Body of pancreas (tissue), 4 donors: ENCODE measurements around the gene HTT. TPM values are rescaled to one million over a fixed set of nuclear protein-coding genes. Genes with fewer than 3 reads are reported as not detected.

Experiments used
- ATAC-seq: fragments of 150-250 bp; one replicate; pipeline ENCODE4 v1.9.1; 2016
- DNase-seq, 4 donors: peaks; one replicate each; pipeline ENCODE4 v3.0.0-alpha.2; 2019
- H3K27ac ChIP-seq, 4 donors: fragments of 200-600 bp; sonication (generic); 1 replicate in 3 of 4; 2 replicates in 1 of 4; pipeline versions ENCODE4 v1.5.1 to v1.6.1; 2016 to 2019; ENCODE audit warnings: mild to moderate bottlenecking in 1 of 4, mixed read lengths in 1 of 4, moderate library complexity in 1 of 4
- H3K27me3 ChIP-seq, 2 donors: fragments of 200-600 bp; sonication (generic); one replicate each; pipeline ENCODE4 v1.6.0; 2016; ENCODE audit warnings: mild to moderate bottlenecking in 1 of 2
- H3K36me3 ChIP-seq, 2 donors: fragments of 200-600 bp; sonication (generic); replicated peaks in 1 of 2; 2 replicates each; pipeline ENCODE4 v1.5.1; 2016; ENCODE audit warnings: low read depth in 2 of 2; ENCODE audit not compliant: insufficient read depth in 1 of 2
- H3K4me1 ChIP-seq: fragments of 200-600 bp; sonication (generic); one replicate; pipeline ENCODE4 v1.6.0; 2016
- H3K4me3 ChIP-seq, 2 donors: fragments of 200-600 bp; sonication (generic); 1 replicate in 1 of 2; 2 replicates in 1 of 2; pipeline ENCODE4 v1.5.1; 2016 to 2019
- H3K9me3 ChIP-seq, 3 donors: fragments of 200-600 bp; sonication (generic); 1 replicate in 2 of 3; 2 replicates in 1 of 3; pipeline ENCODE4 v1.5.1; 2016
- POLR2A ChIP-seq, 3 donors: fragments of 450-650 bp; IDR thresholded peaks; one replicate each; pipeline ENCODE4 v1.6.1; 2016; ENCODE audit warnings: antibody characterized with exemption in 3 of 3, mild to moderate bottlenecking in 2 of 3
- WGBS, 2 donors: methylation state at CpG; one replicate each; pipeline ENCODE4 v1.1.5; 2017; 5-methylcytosine and 5-hydroxymethylcytosine counted together
- intact Hi-C: fragments of 100-400 bp; cut with DNase I; formaldehyde crosslinking; loops from one replicate; pipeline ENCODE4 v1.15.1; 2023
- total RNA-seq, 2 donors: library from RNA; depleted of rRNA; stranded (reverse); fragments of >200 nt; gene quantifications; one replicate each; pipeline ENCODE4 v1.1.0, GENCODE V29; 2016
- TF ChIP-seq, protein P1 (sequence below), 7 experiments: fragments of 450-650 bp in 4 of 7; fragments of 200-600 bp in 3 of 7; sonication (generic) in 3 of 7; IDR thresholded peaks; one replicate each; pipeline ENCODE4 v1.5.1; 2016 to 2019; ENCODE audit warnings: antibody characterized with exemption in 7 of 7

The HTT gene
- total RNA-seq, 2 donors from 2014 or later = 40.5 to 115 TPM

DNA sequence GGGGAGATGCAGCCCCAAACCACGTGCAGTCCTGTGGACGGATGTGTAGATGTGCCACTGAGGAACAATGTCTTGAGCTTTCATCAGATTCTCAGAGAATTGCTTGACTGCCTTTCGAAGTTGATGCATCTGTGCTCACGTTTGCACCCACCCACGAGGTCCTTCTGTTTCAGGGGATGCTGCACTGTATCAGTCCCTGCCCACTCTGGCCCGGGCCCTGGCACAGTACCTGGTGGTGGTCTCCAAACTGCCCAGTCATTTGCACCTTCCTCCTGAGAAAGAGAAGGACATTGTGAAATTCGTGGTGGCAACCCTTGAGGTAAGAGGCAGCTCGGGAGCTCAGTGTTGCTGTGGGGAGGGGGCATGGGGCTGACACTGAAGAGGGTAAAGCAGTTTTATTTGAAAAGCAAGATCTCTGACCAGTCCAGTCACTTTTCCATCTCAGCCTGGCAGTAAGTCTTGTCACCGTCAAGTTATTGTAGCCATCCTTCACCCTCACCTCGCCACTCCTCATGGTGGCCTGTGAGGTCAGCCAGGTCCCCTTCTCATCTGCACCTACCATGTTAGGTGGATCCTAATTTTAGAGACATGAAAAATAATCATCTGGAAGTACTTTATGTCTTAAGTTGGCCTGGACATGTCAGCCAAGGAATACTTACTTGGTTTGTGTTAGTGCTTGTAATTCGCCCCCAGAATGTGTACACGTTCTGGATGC is 138.1 kb downstream of the HTT start:
- ATAC-seq = no peak
- Histone ChIP-seq H3K27me3 (no peaks in the 10 kb centered on the region), H3K4me1 (peaks cover 6% of the 10 kb centered on the region), H3K27ac (no peak overlapping the region), H3K4me3 (no peak overlapping the region), H3K9me3 (no peaks in the 10 kb centered on the region), H3K36me3 (peaks cover 25 to 46% of the 10 kb centered on the region in 2 donors)
- TF ChIP-seq, protein P1, sequence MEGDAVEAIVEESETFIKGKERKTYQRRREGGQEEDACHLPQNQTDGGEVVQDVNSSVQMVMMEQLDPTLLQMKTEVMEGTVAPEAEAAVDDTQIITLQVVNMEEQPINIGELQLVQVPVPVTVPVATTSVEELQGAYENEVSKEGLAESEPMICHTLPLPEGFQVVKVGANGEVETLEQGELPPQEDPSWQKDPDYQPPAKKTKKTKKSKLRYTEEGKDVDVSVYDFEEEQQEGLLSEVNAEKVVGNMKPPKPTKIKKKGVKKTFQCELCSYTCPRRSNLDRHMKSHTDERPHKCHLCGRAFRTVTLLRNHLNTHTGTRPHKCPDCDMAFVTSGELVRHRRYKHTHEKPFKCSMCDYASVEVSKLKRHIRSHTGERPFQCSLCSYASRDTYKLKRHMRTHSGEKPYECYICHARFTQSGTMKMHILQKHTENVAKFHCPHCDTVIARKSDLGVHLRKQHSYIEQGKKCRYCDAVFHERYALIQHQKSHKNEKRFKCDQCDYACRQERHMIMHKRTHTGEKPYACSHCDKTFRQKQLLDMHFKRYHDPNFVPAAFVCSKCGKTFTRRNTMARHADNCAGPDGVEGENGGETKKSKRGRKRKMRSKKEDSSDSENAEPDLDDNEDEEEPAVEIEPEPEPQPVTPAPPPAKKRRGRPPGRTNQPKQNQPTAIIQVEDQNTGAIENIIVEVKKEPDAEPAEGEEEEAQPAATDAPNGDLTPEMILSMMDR (IDR thresholded peaks at IDR 0.05) = no peak
- DNase-seq = peak in 1 of 4 donors; percentile 1
- 87 to 93% methylated on average over 8 to 12 of the region's 12 CpGs for WGBS, 2 donors
- intact Hi-C loops = no loop called here

DNA sequence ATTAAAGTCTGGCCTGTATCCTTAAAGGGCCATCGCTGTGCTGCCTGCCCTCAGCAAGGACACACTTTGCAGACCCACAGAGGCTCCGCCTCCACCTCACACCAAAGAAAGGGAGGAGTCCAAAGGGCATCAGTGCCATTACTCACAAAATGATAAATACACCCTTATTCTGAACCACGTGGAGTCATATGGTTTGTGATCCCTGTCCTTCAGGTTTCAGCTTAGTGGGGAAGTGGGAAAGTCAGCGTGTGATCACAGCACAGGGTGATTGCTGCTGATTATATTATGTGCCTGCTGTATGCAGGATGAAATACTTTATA is 138.6 kb downstream of the HTT start:
- H3K4me3 ChIP-seq = no peak overlapping the region
- H3K27ac ChIP-seq = no peak overlapping the region
- intact Hi-C loops = no loop called here
- H3K36me3 ChIP-seq = peaks cover 30 to 50% of the 10 kb centered on the region in 2 donors
- 63 to 75% methylated on average over 2 to 4 of the region's 4 CpGs for WGBS, 2 donors
- no peaks in the 10 kb centered on the region for H3K9me3 ChIP-seq
- peak in 1 of 4 donors; percentile 2 for DNase-seq
- H3K27me3 ChIP-seq = no peaks in the 10 kb centered on the region
- H3K4me1 ChIP-seq = peaks cover under 1% of the 10 kb centered on the region
- no peak for ATAC-seq
- no peak for TF ChIP-seq POLR2A (IDR thresholded peaks at IDR 0.05)
- TF ChIP-seq, protein P1 (IDR thresholded peaks at IDR 0.05) = no peak

DNA sequence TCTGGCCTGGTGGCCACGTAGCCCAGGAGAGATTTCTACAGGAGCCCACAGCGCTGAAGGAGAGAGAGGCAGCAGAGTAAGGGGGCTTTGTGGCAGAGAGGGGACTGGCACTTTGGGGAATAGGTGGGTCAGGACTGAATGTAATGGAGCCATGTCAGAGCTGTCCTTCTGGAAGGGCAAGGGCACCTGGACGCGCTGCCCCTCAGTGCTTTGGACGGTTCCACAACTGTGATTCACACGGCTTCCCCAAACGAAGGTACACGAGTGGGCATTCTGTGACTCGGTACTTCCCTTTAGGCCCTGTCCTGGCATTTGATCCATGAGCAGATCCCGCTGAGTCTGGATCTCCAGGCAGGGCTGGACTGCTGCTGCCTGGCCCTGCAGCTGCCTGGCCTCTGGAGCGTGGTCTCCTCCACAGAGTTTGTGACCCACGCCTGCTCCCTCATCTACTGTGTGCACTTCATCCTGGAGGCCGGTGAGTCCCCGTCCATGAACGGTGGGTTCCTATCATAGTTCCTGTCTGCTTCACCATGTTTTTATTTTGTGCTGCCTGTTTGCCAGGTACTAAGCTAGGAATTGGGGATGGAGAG is 139.3 kb downstream of the HTT start:
- H3K27me3 ChIP-seq = no peaks in the 10 kb centered on the region
- no peaks in the 10 kb centered on the region for H3K9me3 ChIP-seq
- peak in 1 of 4 donors; percentile 3 for DNase-seq
- intact Hi-C loops = no loop called here
- no peak for ATAC-seq
- peaks cover 32 to 45% of the 10 kb centered on the region in 2 donors for H3K36me3 ChIP-seq
- H3K27ac ChIP-seq = no peak overlapping the region
- no peaks in the 10 kb centered on the region for H3K4me1 ChIP-seq
- H3K4me3 ChIP-seq = no peak overlapping the region
- TF ChIP-seq, protein P1 (IDR thresholded peaks at IDR 0.05) = no peak
- no peak for TF ChIP-seq POLR2A (IDR thresholded peaks at IDR 0.05)
- WGBS, 2 donors = 91 to 96% methylated on average over 13 to 15 of the region's 15 CpGs

DNA sequence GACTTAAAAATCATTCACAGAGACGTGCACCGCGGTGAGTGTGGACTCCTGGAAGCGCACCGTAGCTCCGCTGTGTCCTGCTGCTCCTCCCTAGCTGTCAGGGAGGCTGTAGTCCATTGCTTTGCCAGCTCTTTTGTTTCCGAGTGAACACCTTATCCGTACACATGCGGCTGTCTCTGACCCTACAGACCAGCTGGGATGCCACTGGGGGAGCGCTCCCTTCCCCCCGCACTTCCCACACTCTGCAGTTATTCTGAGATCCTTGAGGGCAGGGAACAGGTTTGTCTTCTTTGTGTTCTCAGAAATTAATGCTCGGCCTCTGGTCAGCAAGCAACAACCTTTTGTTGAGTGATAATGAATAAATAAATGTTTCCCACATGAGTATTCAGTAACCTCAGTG is 140.8 kb downstream of the HTT start:
- no peak for ATAC-seq
- no peaks in the 10 kb centered on the region for H3K4me1 ChIP-seq
- DNase-seq = peak in 1 of 4 donors; percentile 4
- TF ChIP-seq, protein P1 (IDR thresholded peaks at IDR 0.05) = no peak
- TF ChIP-seq POLR2A (IDR thresholded peaks at IDR 0.05) = no peak
- H3K4me3 ChIP-seq = no peak overlapping the region
- H3K36me3 ChIP-seq = peaks cover 29 to 52% of the 10 kb centered on the region in 2 donors
- H3K27ac ChIP-seq = no peak overlapping the region
- no peaks in the 10 kb centered on the region for H3K27me3 ChIP-seq
- intact Hi-C loops = no loop called here
- no peaks in the 10 kb centered on the region for H3K9me3 ChIP-seq
- 76 to 83% methylated on average over 12 of the region's 12 CpGs for WGBS, 2 donors

DNA sequence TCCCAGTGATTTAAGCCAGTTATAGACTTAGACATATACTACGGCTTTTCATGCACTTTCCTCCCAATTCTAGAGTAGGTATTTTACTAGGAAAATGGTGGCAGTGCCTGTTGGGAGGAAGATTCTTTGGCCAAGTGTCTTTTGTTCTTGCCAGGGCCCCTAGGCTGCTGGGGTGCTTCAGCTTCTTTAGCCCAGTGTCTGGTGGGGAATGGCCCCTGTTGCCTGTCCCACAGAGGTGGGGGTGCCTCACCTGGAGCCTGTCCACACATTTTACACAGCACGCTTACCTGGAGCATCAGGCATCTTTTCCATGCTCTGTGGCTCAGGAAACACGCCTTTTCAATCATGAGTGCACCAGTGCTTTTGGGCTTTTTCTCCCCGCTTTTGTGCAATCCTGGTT is 141.3 kb downstream of the HTT start:
- 93 to 96% methylated on average over 4 of the region's 4 CpGs for WGBS, 2 donors

More for the DNA sequence above, 141.3 kb downstream of the HTT start:
- TF ChIP-seq, protein P1 (IDR thresholded peaks at IDR 0.05) = no peak
- no peak for TF ChIP-seq POLR2A (IDR thresholded peaks at IDR 0.05)
- Histone ChIP-seq H3K36me3 (peaks cover 26 to 55% of the 10 kb centered on the region in 2 donors), H3K4me1 (no peaks in the 10 kb centered on the region), H3K27ac (no peak overlapping the region), H3K27me3 (no peaks in the 10 kb centered on the region), H3K9me3 (no peaks in the 10 kb centered on the region), H3K4me3 (no peak overlapping the region)
- intact Hi-C loops = no loop called here
- ATAC-seq (no peak), DNase-seq (peak in 1 of 4 donors; percentile 1)
